ENCODE data around the gene FBXO22.

FBXO22 gene

DNA sequence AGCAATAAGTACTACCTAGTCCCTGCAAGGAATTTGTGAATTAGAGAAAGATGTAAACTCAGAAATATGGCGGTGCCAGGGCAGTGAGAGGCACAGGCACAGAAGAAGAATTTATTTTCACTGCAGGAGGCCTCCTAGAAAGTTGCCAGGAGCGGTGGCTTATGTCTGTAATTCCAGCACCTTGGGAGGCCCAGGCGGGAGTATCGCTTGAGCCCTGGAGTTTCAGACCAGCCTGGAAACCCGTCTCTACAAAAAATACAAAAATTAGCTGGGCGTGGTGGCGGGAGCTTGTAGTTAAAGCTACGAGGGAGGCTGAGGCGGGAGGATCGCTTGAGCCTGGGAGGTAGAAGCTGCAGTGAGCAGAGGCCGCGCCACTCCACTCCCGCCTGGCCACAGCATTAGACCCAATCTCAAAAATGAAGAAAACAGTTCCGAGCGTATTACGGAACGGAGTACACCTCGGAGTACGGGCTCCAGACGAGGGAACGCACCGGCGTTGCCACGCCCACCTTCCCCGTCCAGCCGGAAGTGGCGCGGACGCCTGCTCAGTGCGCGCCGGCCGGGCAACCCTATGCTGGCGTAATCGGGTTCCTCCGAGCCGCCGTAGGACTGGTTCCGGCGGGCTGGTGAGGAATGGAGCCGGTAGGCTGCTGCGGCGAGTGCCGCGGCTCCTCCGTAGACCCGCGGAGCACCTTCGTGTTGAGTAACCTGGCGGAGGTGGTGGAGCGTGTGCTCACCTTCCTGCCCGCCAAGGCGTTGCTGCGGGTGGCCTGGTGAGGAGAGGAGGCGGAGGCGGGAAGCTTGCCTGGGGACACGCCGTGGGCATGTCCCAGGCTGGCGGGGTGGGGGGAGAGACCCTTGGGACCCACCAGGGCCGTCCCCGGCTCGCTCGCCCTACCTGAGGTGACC lies at the start of gene FBXO22:
Gene FBXO22, plus strand, starts transcription at position 548 of the 909 bp plus-strand sequence. Its CDS starts 86 bp downstream, at position 634.
- DNase-seq (ENCODE audit: low spot score) (peak; percentile 97), ATAC-seq (ENCODE audit: low read depth) (peak; percentile 96)
- H3K4me1 ChIP-seq (ENCODE audit: insufficient read depth, poor library complexity, severe bottlenecking) = peaks cover 4% of the 10 kb centered on the region
- H3K9me3 ChIP-seq (ENCODE audit: severe bottlenecking) = no peaks in the 10 kb centered on the region
- TF ChIP-seq, protein P1, sequence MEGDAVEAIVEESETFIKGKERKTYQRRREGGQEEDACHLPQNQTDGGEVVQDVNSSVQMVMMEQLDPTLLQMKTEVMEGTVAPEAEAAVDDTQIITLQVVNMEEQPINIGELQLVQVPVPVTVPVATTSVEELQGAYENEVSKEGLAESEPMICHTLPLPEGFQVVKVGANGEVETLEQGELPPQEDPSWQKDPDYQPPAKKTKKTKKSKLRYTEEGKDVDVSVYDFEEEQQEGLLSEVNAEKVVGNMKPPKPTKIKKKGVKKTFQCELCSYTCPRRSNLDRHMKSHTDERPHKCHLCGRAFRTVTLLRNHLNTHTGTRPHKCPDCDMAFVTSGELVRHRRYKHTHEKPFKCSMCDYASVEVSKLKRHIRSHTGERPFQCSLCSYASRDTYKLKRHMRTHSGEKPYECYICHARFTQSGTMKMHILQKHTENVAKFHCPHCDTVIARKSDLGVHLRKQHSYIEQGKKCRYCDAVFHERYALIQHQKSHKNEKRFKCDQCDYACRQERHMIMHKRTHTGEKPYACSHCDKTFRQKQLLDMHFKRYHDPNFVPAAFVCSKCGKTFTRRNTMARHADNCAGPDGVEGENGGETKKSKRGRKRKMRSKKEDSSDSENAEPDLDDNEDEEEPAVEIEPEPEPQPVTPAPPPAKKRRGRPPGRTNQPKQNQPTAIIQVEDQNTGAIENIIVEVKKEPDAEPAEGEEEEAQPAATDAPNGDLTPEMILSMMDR (IDR thresholded peaks at IDR 0.05; ENCODE audit: poor library complexity, severe bottlenecking) = peak; percentile 4
- peak within 1 kb of the TSS; percentile 69 for H3K27ac ChIP-seq (ENCODE audit: poor library complexity, severe bottlenecking)
- peak within 1 kb of the TSS; percentile 74 for H3K4me3 ChIP-seq (ENCODE audit: severe bottlenecking)
- no peaks in the 10 kb centered on the region for H3K27me3 ChIP-seq (ENCODE audit: insufficient read depth, poor library complexity, severe bottlenecking)
- peaks cover 51% of the 10 kb centered on the region for H3K36me3 ChIP-seq (ENCODE audit: low read depth)

DNA sequence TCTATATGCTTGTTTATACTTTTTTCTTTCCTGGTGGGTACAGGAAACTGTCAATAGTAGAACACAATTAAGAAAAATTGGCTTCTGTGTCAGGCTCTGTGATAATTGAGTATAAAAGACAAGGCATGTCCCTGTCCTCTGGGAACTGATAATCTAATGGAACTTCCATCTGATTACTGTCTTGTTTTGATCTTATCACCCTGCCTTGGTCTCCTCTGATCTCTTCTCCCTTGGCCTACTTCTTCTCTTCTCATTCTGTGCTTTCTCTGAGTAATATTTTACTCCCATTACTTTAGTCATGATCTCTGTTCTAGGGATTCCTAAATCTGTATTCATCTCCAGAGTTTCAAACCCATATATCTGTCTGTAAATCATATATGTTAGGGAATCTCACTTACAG lies 45.8 kb upstream of the FBXO22 start:
- no peaks in the 10 kb centered on the region for H3K9me3 ChIP-seq (ENCODE audit: severe bottlenecking)
- H3K36me3 ChIP-seq (ENCODE audit: low read depth) = peaks cover 39% of the 10 kb centered on the region
- no peaks in the 10 kb centered on the region for H3K27me3 ChIP-seq (ENCODE audit: insufficient read depth, poor library complexity, severe bottlenecking)
- H3K4me1 ChIP-seq (ENCODE audit: insufficient read depth, poor library complexity, severe bottlenecking) = no peaks in the 10 kb centered on the region
- no peak overlapping the region for H3K27ac ChIP-seq (ENCODE audit: poor library complexity, severe bottlenecking)
- TF ChIP-seq, protein P1 (IDR thresholded peaks at IDR 0.05; ENCODE audit: poor library complexity, severe bottlenecking) = no peak
- H3K4me3 ChIP-seq (ENCODE audit: severe bottlenecking) = no peak overlapping the region
- no peak for DNase-seq (ENCODE audit: low spot score)
- ATAC-seq (ENCODE audit: low read depth) = no peak

DNA sequence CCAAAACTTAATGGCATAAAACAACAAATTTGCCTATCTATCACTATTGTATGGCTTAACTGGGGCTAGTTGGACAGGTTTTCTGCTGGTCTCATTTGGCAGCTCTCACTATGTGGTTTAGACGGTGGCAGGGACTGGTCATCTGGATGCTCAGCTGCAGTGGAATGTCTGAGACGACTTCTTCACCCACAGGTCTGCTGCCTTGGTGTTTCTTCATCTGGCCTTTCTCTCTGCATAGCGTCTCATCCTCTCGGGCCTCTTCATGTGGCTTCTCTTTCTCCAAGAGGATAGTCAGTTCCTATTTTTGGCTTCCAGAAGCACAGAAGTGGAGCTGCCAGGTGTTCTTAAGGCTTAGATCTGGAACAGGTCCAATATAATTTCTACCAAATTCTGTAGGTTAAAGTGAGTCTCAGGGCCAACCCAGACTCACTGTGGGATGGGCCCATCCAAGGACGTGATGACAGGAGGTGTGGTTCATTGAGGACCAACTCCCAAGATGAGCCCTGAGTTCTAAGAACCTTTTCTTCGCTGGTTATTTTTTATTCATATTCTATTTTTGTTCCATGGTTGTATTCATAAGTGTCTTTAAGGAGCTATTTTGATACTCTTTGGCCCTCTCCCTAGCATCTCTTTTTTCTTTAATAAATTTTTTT lies 41.8 kb upstream of the FBXO22 start:
- Histone ChIP-seq H3K36me3 (ENCODE audit: low read depth) (peaks cover 27% of the 10 kb centered on the region), H3K9me3 (ENCODE audit: severe bottlenecking) (no peaks in the 10 kb centered on the region), H3K27me3 (ENCODE audit: insufficient read depth, poor library complexity, severe bottlenecking) (no peaks in the 10 kb centered on the region), H3K4me3 (ENCODE audit: severe bottlenecking) (no peak overlapping the region), H3K4me1 (ENCODE audit: insufficient read depth, poor library complexity, severe bottlenecking) (peaks cover 2% of the 10 kb centered on the region), H3K27ac (ENCODE audit: poor library complexity, severe bottlenecking) (no peak overlapping the region)
- no peak for DNase-seq (ENCODE audit: low spot score)
- TF ChIP-seq, protein P1 (IDR thresholded peaks at IDR 0.05; ENCODE audit: poor library complexity, severe bottlenecking) = no peak
- no peak for ATAC-seq (ENCODE audit: low read depth)

DNA sequence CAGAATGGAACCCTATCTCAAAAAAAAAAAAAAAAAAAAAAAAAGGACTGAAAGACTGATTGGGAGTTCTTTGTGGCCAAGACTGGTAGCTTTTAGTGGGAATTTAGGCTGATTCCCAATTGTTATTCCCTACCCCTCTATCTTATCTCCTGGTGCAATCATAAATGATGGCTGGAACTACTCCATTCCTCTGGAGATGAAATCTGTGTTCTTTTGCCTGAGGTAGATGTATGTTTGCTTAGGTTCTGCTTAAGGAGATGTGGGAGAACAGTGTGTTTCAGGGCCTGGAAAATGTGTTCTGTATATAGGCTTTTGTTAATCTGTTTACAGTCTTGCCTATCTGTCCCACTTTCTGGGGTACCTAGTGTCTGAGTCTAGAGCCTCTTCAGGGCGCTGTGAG lies 40.9 kb upstream of the FBXO22 start:
- H3K4me1 ChIP-seq (ENCODE audit: insufficient read depth, poor library complexity, severe bottlenecking) = peaks cover 2% of the 10 kb centered on the region
- DNase-seq (ENCODE audit: low spot score) (no peak), ATAC-seq (ENCODE audit: low read depth) (no peak)
- H3K4me3 ChIP-seq (ENCODE audit: severe bottlenecking) = no peak overlapping the region
- H3K27ac ChIP-seq (ENCODE audit: poor library complexity, severe bottlenecking) = no peak overlapping the region
- H3K9me3 ChIP-seq (ENCODE audit: severe bottlenecking) = no peaks in the 10 kb centered on the region
- H3K36me3 ChIP-seq (ENCODE audit: low read depth) = peaks cover 26% of the 10 kb centered on the region
- no peaks in the 10 kb centered on the region for H3K27me3 ChIP-seq (ENCODE audit: insufficient read depth, poor library complexity, severe bottlenecking)
- TF ChIP-seq, protein P1 (IDR thresholded peaks at IDR 0.05; ENCODE audit: poor library complexity, severe bottlenecking) = no peak

Data from RWPE2 (cell line).